ENCODE results near the gene SLC35F3.

The SLC35F3 gene

GRCh38 chr1:234218078-234218477 lies 313.6 kb downstream of the SLC35F3 start:
- no peak for DNase-seq (ENCODE audit: low read depth in 3 of 3, low spot score in 1 of 3)

GRCh38 chr1:234219711-234220110 lies 315.2 kb downstream of the SLC35F3 start:
- DNase-seq (ENCODE audit: low read depth in 3 of 3, low spot score in 1 of 3): no peak

- no peak for DNase-seq (ENCODE audit: low read depth in 3 of 3, low spot score in 1 of 3)
Observed at GRCh38 chr1:234221601-234222000, 317.1 kb downstream of the SLC35F3 start.

- DNase-seq (ENCODE audit: low read depth in 3 of 3, low spot score in 1 of 3): no peak
Observed at GRCh38 chr1:234222561-234223280, 318.2 kb downstream of the SLC35F3 start.

DNA sequence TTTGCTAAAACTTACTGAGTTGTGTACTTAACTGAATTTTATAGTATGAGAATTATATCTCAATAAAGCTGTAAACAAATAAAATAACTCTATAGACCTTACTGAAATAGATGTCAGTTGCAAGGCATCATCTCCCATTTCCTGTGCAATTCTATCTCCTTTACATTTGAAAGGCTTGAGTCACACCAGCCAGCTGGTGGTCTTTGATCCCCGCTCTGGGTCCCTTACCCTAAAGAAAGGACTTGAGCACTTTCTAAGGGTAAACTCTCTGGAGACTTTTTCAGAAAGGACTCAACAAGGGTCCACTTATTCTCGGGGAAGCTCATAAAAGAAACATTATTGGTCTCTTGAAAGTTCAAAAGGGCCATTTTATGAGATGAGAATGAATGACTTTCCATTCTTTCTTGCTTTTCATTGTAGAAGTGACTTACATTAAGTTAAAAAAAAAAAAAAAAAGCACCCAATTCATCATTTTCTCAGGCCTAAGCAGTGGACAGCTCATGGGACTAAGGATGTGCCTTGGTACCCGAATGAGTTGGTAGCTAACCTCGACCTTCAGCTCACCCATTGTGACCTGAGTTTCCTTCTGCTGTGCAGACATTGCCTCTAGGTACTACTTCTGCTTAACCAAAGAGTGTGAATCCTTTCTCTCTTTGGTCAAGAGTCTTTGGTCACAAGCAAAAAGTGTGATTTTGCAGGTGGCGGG lies 321.8 kb downstream of the SLC35F3 start:
- DNase-seq (ENCODE audit: low read depth in 3 of 3, low spot score in 1 of 3): no peak

- no peak for DNase-seq (ENCODE audit: low read depth in 3 of 3, low spot score in 1 of 3)
Observed at GRCh38 chr1:234226819-234227165, 322.3 kb downstream of the SLC35F3 start.

- DNase-seq (ENCODE audit: low read depth in 3 of 3, low spot score in 1 of 3): no peak
Observed at GRCh38 chr1:234229581-234230387, 325.3 kb downstream of the SLC35F3 start.

DNA sequence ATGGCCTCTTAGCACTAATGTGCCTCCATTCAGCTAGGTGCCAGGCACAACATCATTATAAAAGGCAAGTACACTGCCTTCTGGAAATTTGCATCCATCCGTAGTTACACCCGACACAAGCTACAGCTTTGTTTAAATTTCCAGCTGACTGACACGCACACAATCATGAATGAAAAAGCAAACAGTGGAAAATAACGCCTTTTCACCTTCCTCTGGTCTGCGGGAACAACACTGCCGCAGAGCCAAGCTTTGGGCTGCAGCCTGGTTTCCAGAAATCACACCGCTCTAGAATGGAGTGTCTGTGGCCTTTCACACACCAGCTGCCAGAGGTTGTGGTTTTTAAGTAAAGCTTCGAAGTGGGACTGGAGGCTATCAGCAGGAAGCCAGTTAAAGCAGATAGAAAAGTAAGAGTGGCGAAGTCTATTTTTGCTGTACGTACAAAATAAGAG lies 326.0 kb downstream of the SLC35F3 start:
- DNase-seq (ENCODE audit: low read depth in 3 of 3, low spot score in 1 of 3): no peak

DNA sequence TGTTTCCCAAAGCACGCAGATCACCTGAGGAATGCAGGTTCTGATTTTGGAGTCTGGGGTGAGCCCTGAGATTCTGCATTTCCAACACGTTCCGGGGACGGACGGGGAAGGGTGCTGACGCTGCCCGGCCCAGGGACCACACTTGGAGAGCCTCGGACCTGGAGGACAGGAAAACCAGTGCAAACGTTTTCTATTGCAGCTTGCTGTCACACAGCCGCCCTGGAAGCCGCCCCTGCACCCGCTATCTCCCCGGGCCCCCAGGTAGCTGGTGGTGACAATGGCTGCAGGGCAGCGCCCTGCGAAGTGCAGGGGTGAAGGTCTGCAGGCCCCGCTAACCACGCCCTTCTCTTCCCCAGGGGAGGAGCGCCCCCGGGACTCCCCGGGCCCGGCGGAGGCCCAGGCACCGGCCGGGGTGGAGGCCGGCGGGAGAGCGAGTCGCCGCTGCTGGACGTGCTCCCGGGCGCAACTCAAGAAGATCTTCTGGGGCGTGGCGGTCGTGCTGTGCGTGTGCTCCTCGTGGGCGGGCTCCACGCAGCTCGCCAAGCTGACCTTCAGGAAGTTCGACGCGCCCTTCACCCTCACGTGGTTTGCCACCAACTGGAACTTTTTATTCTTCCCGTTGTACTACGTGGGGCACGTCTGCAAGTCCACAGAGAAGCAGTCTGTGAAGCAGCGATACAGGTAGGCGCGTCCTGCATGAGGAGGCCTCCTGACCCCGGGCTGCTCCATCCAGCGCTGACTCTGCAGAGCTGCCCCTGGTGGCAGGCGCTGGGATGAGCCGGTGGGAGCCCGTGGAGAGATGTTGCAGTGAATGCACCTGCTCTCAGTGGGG lies 326.8 kb downstream of the SLC35F3 start:
- no peak for DNase-seq (ENCODE audit: low read depth in 3 of 3, low spot score in 1 of 3)

- DNase-seq (ENCODE audit: low read depth in 3 of 3, low spot score in 1 of 3): no peak
Observed at GRCh38 chr1:234231893-234232276, 327.4 kb downstream of the SLC35F3 start.

GRCh38 chr1:234234199-234234598 lies 329.7 kb downstream of the SLC35F3 start:
- no peak for DNase-seq (ENCODE audit: low read depth in 3 of 3, low spot score in 1 of 3)

DNA sequence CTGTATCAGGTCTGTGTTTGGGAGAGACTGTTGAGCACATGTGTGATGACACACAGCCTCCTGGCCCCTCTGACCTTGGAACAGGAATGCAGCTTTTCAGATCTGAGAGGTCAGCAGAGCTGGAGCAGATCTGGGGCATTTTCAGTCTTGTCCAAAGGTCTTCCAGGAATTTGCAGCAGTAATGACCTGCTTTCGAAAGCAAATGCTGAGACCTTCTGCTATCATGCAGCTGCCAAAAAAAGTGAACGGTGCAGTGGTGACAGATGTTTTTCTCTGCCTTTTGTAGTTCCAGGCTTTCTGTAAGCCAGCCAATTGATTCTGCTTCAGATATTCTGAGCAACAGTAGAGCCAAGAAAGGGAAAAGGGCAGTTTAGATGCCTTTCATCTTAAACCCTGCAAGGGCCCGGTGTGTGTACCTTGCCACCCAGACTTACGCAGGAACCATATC lies 331.0 kb downstream of the SLC35F3 start:
- DNase-seq (ENCODE audit: low read depth in 3 of 3, low spot score in 1 of 3): no peak

GRCh38 chr1:234237393-234237792 lies 332.9 kb downstream of the SLC35F3 start:
- DNase-seq (ENCODE audit: low read depth in 3 of 3, low spot score in 1 of 3): no peak

- DNase-seq (ENCODE audit: low read depth in 3 of 3, low spot score in 1 of 3): no peak
Observed at GRCh38 chr1:234238060-234238459, 333.6 kb downstream of the SLC35F3 start.

DNA sequence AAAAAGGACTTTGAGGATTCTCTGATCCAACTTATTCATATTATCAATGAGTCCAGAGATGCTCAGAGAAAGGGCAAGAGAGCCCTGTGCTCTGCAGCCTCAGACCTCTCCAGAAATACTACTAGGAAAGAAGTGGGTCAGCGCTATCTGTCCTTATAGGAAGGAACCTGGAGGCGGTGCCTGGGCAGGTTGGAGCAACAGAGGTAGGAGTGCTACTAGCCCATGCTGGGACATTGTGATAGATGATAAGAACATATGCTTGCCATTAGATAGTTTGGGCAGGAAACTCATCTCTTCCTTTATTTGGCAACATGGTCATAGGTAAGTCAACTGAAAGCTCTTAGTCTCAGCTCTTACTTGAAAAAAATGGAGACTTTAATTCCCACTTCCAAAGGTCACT lies 335.0 kb downstream of the SLC35F3 start:
- no peak for DNase-seq (ENCODE audit: low read depth in 3 of 3, low spot score in 1 of 3)

DNA sequence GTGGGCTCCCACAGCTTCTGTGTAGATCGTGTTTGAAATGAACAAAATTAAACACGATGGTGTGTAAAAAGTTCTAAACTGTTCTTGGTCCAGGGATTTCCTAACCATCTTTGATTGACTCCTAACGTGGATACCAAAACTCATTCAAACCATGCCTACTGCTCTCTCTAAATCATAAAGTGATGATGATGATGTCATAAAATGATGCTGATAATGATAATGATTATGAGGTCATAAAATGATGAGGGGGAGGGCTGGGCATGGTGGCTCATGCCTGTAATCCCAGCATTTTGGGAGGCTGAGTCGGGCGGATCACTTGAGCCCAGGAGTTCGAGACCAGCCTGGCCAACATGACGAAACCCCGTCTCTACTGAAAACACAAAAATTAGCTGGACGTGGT lies 335.5 kb downstream of the SLC35F3 start:
- no peak for DNase-seq (ENCODE audit: low read depth in 3 of 3, low spot score in 1 of 3)

DNA sequence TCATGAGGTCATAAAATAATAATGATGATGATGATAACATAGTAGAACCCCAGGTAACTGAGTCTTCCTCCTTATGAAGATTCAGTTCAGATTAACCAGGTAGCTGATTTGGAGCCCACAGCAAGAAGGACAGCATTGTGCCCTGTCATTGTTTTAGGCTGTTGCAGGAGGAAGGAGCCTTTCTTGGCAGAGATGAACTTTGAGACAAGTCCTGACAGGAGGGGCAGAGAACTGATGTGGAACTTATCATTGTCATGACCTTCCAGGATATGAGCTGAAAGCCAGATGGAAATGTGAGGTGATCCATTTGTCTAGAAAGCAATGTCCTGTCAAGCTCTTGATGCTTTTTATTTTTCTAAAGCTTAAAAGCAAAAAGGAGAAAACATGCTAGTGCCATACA lies 336.2 kb downstream of the SLC35F3 start:
- no peak for DNase-seq (ENCODE audit: low read depth in 3 of 3, low spot score in 1 of 3)

DNA sequence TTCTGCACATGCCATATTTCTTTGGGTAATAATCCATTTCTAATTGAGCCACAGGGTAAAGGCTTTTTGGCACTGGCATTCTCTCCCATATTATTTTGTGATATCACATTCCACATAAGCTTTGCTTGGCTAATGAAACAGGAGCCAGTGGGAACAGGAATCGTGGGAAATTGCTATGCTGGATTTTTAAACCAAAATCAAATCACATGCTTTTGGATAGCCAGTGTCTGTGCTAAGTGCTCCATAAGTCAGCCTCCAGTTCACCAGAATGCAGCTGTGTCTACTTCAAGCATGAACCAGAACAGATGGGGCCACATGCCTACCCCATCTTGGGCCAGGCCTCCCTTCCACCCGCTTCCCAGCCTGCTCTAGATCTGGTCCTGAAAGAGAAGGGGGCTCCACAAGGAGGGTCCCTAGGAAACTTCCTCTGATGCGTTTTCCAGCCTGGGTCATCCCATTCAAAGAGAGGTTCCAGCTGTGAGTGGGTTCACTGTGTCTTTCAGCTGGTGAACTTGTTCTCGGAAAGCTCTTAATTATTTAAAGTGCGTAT lies 337.5 kb downstream of the SLC35F3 start:
- no peak for DNase-seq (ENCODE audit: low read depth in 3 of 3, low spot score in 1 of 3)

GRCh38 chr1:234243521-234244260 lies 339.2 kb downstream of the SLC35F3 start:
- DNase-seq (ENCODE audit: low read depth in 3 of 3, low spot score in 1 of 3): no peak

DNA sequence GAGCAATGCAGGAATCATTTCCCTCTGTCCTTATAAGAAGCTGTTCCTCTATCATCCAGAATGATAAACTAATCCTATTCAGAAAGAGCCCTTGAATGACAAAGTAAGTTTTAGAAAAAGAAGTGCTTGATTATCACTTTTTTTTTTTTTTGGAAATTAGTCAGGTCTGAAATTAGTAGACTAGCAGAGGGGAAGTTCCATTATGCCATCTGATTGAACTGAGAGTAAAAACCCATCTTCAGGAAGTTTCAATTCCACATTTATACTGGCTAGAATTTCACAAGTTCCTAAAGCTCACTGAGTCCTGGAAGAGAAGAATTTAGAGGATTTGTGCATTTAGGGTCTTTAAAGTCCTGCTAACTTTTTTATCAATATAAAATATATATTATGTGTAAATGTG lies 340.0 kb downstream of the SLC35F3 start:
- no peak for DNase-seq (ENCODE audit: low read depth in 3 of 3, low spot score in 1 of 3)
